SK-N-SH (cell line): ENCODE results near the gene GATA2. TPM values are rescaled to one million over a fixed set of nuclear protein-coding genes. Genes with fewer than 3 reads are reported as not detected.

Experiments
- CTCF ChIA-PET: fragments of 300-600, 350-600 bp; formaldehyde crosslinking; extraction: SDS; loops from one replicate; lab custom pipeline; 2021; lab: Yijun Ruan, JAX
- POLR2A ChIA-PET: fragments of 350-600 bp; sonication (Branson Sonifier 250); formaldehyde crosslinking; extraction: SDS; loops from one replicate; lab custom pipeline; 2020; ENCODE audit warnings: antibody characterized with exemption, inconsistent platforms; lab: Yijun Ruan, JAX
- DNase-seq: peaks from one replicate; pipeline ENCODE4 v3.0.0; 2012
- H2AFZ ChIP-seq: fragments of 200-600 bp; sonication (generic); 2 replicates; pipeline ENCODE4 v1.8.1; 2016; ENCODE audit warnings: antibody characterized with exemption, mild to moderate bottlenecking, low read depth
- H3F3A ChIP-seq: fragments of 200-600 bp; sonication (generic); replicated peaks from 2 replicates; pipeline ENCODE3; 2016; ENCODE audit warnings: antibody characterized with exemption, mild to moderate bottlenecking; ENCODE audit not compliant: insufficient read depth
- H3K27ac ChIP-seq, 2 experiments: fragments of 200-500 bp in 1 of 2; fragments of 200-600 bp in 1 of 2; sonication (Bioruptor generic) in 1 of 2; sonication (generic), shearing (Covaris generic) in 1 of 2; 2 replicates each; pipeline versions ENCODE4 v1.5.1 to v1.6.1; 2014 to 2016; ENCODE audit warnings: low read depth in 2 of 2, inconsistent platforms in 1 of 2, low read length in 1 of 2, mild to moderate bottlenecking in 1 of 2, mixed read lengths in 1 of 2
- H3K27me3 ChIP-seq: fragments of 200-600 bp; sonication (generic), shearing (Covaris generic); 2 replicates; pipeline ENCODE4 v1.6.1; 2016; ENCODE audit warnings: mixed run types; ENCODE audit not compliant: insufficient read depth
- H3K36me3 ChIP-seq, 2 experiments: fragments of 200-500 bp in 1 of 2; fragments of 200-600 bp in 1 of 2; sonication (Bioruptor generic) in 1 of 2; sonication (generic) in 1 of 2; replicated peaks in 1 of 2; 2 replicates each; pipeline versions ENCODE3 to v1.5.1; 2014 to 2016; ENCODE audit warnings: low read length in 1 of 2, mild to moderate bottlenecking in 1 of 2; ENCODE audit not compliant: insufficient read depth in 2 of 2, control insufficient read depth in 1 of 2
- H3K4me1 ChIP-seq, 2 experiments: fragments of 200-500 bp in 1 of 2; fragments of 200-600 bp in 1 of 2; sonication (Bioruptor generic) in 1 of 2; sonication (generic), shearing (Covaris generic) in 1 of 2; 2 replicates each; pipeline versions ENCODE4 v1.5.1 to v1.6.1; 2014 to 2016; ENCODE audit warnings: low read depth in 1 of 2, low read length in 1 of 2, mixed run types in 1 of 2; ENCODE audit not compliant: insufficient read depth in 2 of 2, control insufficient read depth in 1 of 2
- H3K4me2 ChIP-seq: fragments of 200-600 bp; sonication (generic), shearing (Covaris generic); 2 replicates; pipeline ENCODE4 v1.6.1; 2017; ENCODE audit warnings: mixed run types
- H3K4me3 ChIP-seq, 2 experiments: fragments of 200-500 bp in 1 of 2; fragments of 200-600 bp in 1 of 2; sonication (Bioruptor generic) in 1 of 2; sonication (generic), shearing (Covaris generic) in 1 of 2; 2 replicates each; pipeline versions ENCODE4 v1.5.1 to v1.8.1; 2014 to 2016; ENCODE audit warnings: low read depth in 2 of 2, inconsistent platforms in 1 of 2, low read length in 1 of 2, mild to moderate bottlenecking in 1 of 2, mixed read lengths in 1 of 2, moderate library complexity in 1 of 2
- H3K79me2 ChIP-seq: fragments of 200-600 bp; sonication (generic); 2 replicates; pipeline ENCODE4 v1.8.1; 2017; ENCODE audit warnings: mild to moderate bottlenecking; ENCODE audit not compliant: insufficient read depth
- H3K9ac ChIP-seq: fragments of 200-600 bp; sonication (generic); 2 replicates; pipeline ENCODE4 v1.6.1; 2017; ENCODE audit warnings: mixed run types
- H3K9me2 ChIP-seq: fragments of 200-600 bp; sonication (generic); 2 replicates; pipeline ENCODE4 v1.6.1; 2017; ENCODE audit warnings: mixed run types
- H3K9me3 ChIP-seq: fragments of 200-600 bp; sonication (generic); 2 replicates; pipeline ENCODE4 v1.6.1; 2017; ENCODE audit warnings: mixed run types, mild to moderate bottlenecking, moderate library complexity
- H4K20me1 ChIP-seq: fragments of 200-600 bp; sonication (generic); 2 replicates; pipeline ENCODE4 v1.6.1; 2017; ENCODE audit warnings: mild to moderate bottlenecking, mixed run types; ENCODE audit not compliant: insufficient read depth
- CTCF ChIP-seq: fragments of 200-600 bp; sonication (generic); IDR thresholded peaks from 2 replicates; pipeline ENCODE4 v1.6.1; 2017; ENCODE audit warnings: antibody characterized with exemption, mild to moderate bottlenecking, moderate library complexity
- EP300 ChIP-seq, 2 experiments: IDR thresholded peaks; 2 replicates each; pipeline versions ENCODE4 v1.4.0 to v1.6.1; 2012; ENCODE audit warnings: borderline replicate concordance in 1 of 2, low read depth in 1 of 2, low read length in 1 of 2
- EZH2phosphoT487 ChIP-seq: fragments of 200-600 bp; sonication (generic); IDR thresholded peaks from 2 replicates; pipeline ENCODE4 v1.6.1; 2017; ENCODE audit warnings: low read depth, mixed run types, mild to moderate bottlenecking, antibody characterized with exemption, moderate library complexity, borderline replicate concordance
- FOSL2 ChIP-seq: IDR thresholded peaks from 2 replicates; pipeline ENCODE4 v1.4.0; 2012; ENCODE audit warnings: low read depth, mild to moderate bottlenecking, moderate library complexity, borderline replicate concordance
- FOXJ3 ChIP-seq: sonication (generic); formaldehyde crosslinking; IDR thresholded peaks from 2 replicates; pipeline ENCODE4 v1.5.1; 2020; ENCODE audit warnings: mild to moderate bottlenecking, missing genetic modification reagents
- GABPA ChIP-seq: IDR thresholded peaks from 2 replicates; pipeline ENCODE4 v1.4.0; 2012; ENCODE audit warnings: low read depth, mild to moderate bottlenecking
- IRF3 ChIP-seq: fragments of 150-350 bp; IDR thresholded peaks from 2 replicates; pipeline ENCODE4 v1.6.1; 2016; ENCODE audit warnings: mild to moderate bottlenecking, low read depth, low read length
- JUND ChIP-seq: IDR thresholded peaks from 2 replicates; pipeline ENCODE4 v1.4.0; 2012
- MAX ChIP-seq: IDR thresholded peaks from 2 replicates; pipeline ENCODE4 v1.4.0; 2012; ENCODE audit warnings: low read depth
- MEF2A ChIP-seq: IDR thresholded peaks from 2 replicates; pipeline ENCODE4 v1.4.0; 2012; ENCODE audit warnings: low read depth, borderline replicate concordance
- MXI1 ChIP-seq: IDR thresholded peaks from 2 replicates; pipeline ENCODE4 v1.6.1; 2012; ENCODE audit warnings: mild to moderate bottlenecking, low read depth, low read length, improper control_type of control experiment
- NFIC ChIP-seq: IDR thresholded peaks from 2 replicates; pipeline ENCODE4 v1.4.0; 2012; ENCODE audit warnings: borderline replicate concordance
- RFX5 ChIP-seq: IDR thresholded peaks from 2 replicates; pipeline ENCODE4 v1.6.1; 2012; ENCODE audit warnings: mild to moderate bottlenecking, improper control_type of control experiment, low read length
- SIN3A ChIP-seq: IDR thresholded peaks from 2 replicates; pipeline ENCODE4 v1.6.1; 2012; ENCODE audit warnings: low read depth, mild to moderate bottlenecking, low read length, moderate library complexity, borderline replicate concordance
- TAF1 ChIP-seq: IDR thresholded peaks from 2 replicates; pipeline ENCODE4 v1.6.1; 2012; ENCODE audit warnings: low read depth, mild to moderate bottlenecking, low read length, moderate library complexity, borderline replicate concordance
- USF1 ChIP-seq: IDR thresholded peaks from 2 replicates; pipeline ENCODE4 v1.4.0; 2012; ENCODE audit warnings: low read depth, borderline replicate concordance
- USF2 ChIP-seq: fragments of 150-350 bp; IDR thresholded peaks from 2 replicates; pipeline ENCODE4 v1.6.1; 2017; ENCODE audit warnings: antibody characterized with exemption, low read length, low read depth, borderline replicate concordance
- WGBS: methylation state at CpG from one replicate; pipeline ENCODE4 v1.1.6; 2017; ENCODE audit warnings: low lambda C conversion rate; 5-methylcytosine and 5-hydroxymethylcytosine counted together
- polyA plus RNA-seq, 3 experiments: library from polyadenylated mRNA; depleted of rRNA; stranded (reverse); fragments of >200 nt; gene quantifications; 2 replicates each; pipeline ENCODE4 v1.2.3, GENCODE V29; 2012

The GATA2 gene
- polyA plus RNA-seq, 1 of the 3 experiments (the other 2 are of a cell fraction) = 5.5 TPM

- TF ChIP-seq TAF1 = no peak
Measured at GRCh38 chr3:128454310-128454618, 38.7 kb downstream of the GATA2 start (continued).

GRCh38 chr3:128453501-128454309 lies 39.3 kb downstream of the GATA2 start:
- H3K4me1 ChIP-seq = peaks cover 0 to 56% of the 10 kb centered on the region in 2 experiments; a peak in 1 of 4 replicates
- POLR2A ChIA-PET = interaction anchor here (1.0 kb wide), 1 partner anchor 23 kb away, joined by 3 read pairs; no protein-coding TSS in a partner anchor
- H3K36me3 ChIP-seq = no peaks in the 10 kb centered on the region
- WGBS = 56% methylated on average over 6 of the region's 21 CpGs
- no peak for TF ChIP-seq CTCF
- no peak for TF ChIP-seq FOSL2
- 0 out of 4 replicates have a peak, but pooled peaks of 1 of the 2 experiments have one; percentile 19 for TF ChIP-seq EP300 (IDR thresholded peaks at IDR 0.05; ENCODE audit: borderline replicate concordance in 1 of 2, low read depth in 1 of 2, low read length in 1 of 2)
- TF ChIP-seq MXI1 = no peak
- TF ChIP-seq GABPA = no peak
- TF ChIP-seq TAF1 = no peak
- TF ChIP-seq USF2 = no peak
- no peak for TF ChIP-seq JUND
- TF ChIP-seq, all 33 proteins: peak for 1
- Histone ChIP-seq H3K27me3 (0 out of 2 replicates have a peak, but pooled peaks cover 5% of the 10 kb centered on the region), H2AFZ (no peak overlapping the region), H3K4me2 (no peak overlapping the region), H4K20me1 (no peaks in the 10 kb centered on the region), H3K9me2 (no peaks in the 10 kb centered on the region), H3K79me2 (no peaks in the 10 kb centered on the region), H3K9me3 (no peaks in the 10 kb centered on the region), H3K4me3 (no peak overlapping the region), H3F3A (no peaks in the 10 kb centered on the region), H3K9ac (no peak overlapping the region), H3K27ac (peak overlapping the region in 1 of 2 experiments; percentile 100; a peak in 2 of 4 replicates)
- CTCF ChIA-PET = interaction anchor here (1.0 to 2.5 kb wide), 3 partner anchors 15 to 147 kb away, joined by 4 to 17 read pairs (median 13); no protein-coding TSS in a partner anchor
- DNase-seq = no peak

- H3K4me3 ChIP-seq = no peak overlapping the region
- H3K4me2 ChIP-seq = no peak overlapping the region
- no peak overlapping the region for H3K9ac ChIP-seq
- DNase-seq = no peak
- ChIA-PET POLR2A (interaction anchor here (1.0 to 1.9 kb wide), 2 partner anchors 11 to 24 kb away, joined by 4 to 8 read pairs; no protein-coding TSS in a partner anchor), CTCF (interaction anchor here (0.8 to 2.5 kb wide), 4 partner anchors 11 to 146 kb away, joined by 3 to 17 read pairs (median 8); no protein-coding TSS in a partner anchor)
- H3K36me3 ChIP-seq = no peaks in the 10 kb centered on the region
- 0 out of 2 replicates have a peak, but pooled peaks cover 5% of the 10 kb centered on the region for H3K27me3 ChIP-seq
- H3K79me2 ChIP-seq = no peaks in the 10 kb centered on the region
- H2AFZ ChIP-seq = no peak overlapping the region
- H3K4me1 ChIP-seq = peaks cover 0 to 46% of the 10 kb centered on the region in 2 experiments; a peak in 1 of 4 replicates
- H3K9me2 ChIP-seq = no peaks in the 10 kb centered on the region
- TF ChIP-seq USF1 (no peak), EZH2phosphoT487 (no peak), IRF3 (no peak), RFX5 (no peak), SIN3A (no peak), NFIC (no peak), MEF2A (no peak), MAX (no peak), FOXJ3 (CRISPR knock-in tag) (no peak)
- H4K20me1 ChIP-seq = no peaks in the 10 kb centered on the region
- 53% methylated on average over 8 of the region's 21 CpGs for WGBS
- H3K9me3 ChIP-seq = no peaks in the 10 kb centered on the region
- no peaks in the 10 kb centered on the region for H3F3A ChIP-seq
- peak overlapping the region in 1 of 2 experiments; percentile 100; a peak in 1 of 4 replicates for H3K27ac ChIP-seq
Measured at GRCh38 chr3:128452678-128453275, 40.2 kb downstream of the GATA2 start.
